Sigmoid colon (tissue), 7 donors: ENCODE results near the gene ANKH. TPM values are rescaled to one million over a fixed set of nuclear protein-coding genes. Genes with fewer than 3 reads are reported as not detected.

Experiments used
- DNase-seq: peaks from one replicate; pipeline ENCODE4 v3.0.0-alpha.2; 2019
- H3K27ac ChIP-seq, 4 donors: fragments of 200-600 bp; sonication (generic); one replicate each; pipeline ENCODE4 v1.5.1; 2016 to 2019; ENCODE audit warnings: mild to moderate bottlenecking in 1 of 4
- H3K27me3 ChIP-seq, 3 donors: fragments of 200-600 bp; sonication (generic); one replicate each; pipeline ENCODE4 v1.5.1; 2019; ENCODE audit warnings: mild to moderate bottlenecking in 1 of 3
- H3K36me3 ChIP-seq, 4 donors: fragments of 200-600 bp; sonication (generic); one replicate each; pipeline ENCODE4 v1.5.1; 2016 to 2019
- H3K4me1 ChIP-seq, 4 donors: fragments of 200-600 bp; sonication (generic); one replicate each; pipeline ENCODE4 v1.5.1; 2017 to 2019
- H3K4me3 ChIP-seq, 4 donors: fragments of 200-600 bp; sonication (generic); one replicate each; pipeline ENCODE4 v1.5.1; 2017 to 2019; ENCODE audit warnings: mild to moderate bottlenecking in 2 of 4, moderate library complexity in 1 of 4
- H3K9me3 ChIP-seq, 4 donors: fragments of 200-600 bp in 3 of 4; sonication (generic) in 3 of 4; one replicate each; pipeline versions ENCODE4 v1.5.1 to v1.6.1; 2013 to 2019
- CTCF ChIP-seq, 4 experiments: fragments of 450-650 bp in 3 of 4; fragments of 200-600 bp in 1 of 4; IDR thresholded peaks; one replicate each; pipeline ENCODE4 v1.5.1; 2016 to 2019; ENCODE audit warnings: antibody characterized with exemption in 4 of 4, mild to moderate bottlenecking in 3 of 4, moderate library complexity in 2 of 4
- EP300 ChIP-seq, 4 donors: sonication (generic); formaldehyde crosslinking; IDR thresholded peaks; one replicate each; pipeline ENCODE4 v1.6.1; 2017; ENCODE audit warnings: antibody characterized with exemption in 4 of 4
- POLR2A ChIP-seq, 2 donors: fragments of 450-650 bp; IDR thresholded peaks; one replicate each; pipeline ENCODE4 v1.6.1; 2016; ENCODE audit warnings: antibody characterized with exemption in 2 of 2, mild to moderate bottlenecking in 2 of 2, moderate library complexity in 2 of 2
- POLR2AphosphoS5 ChIP-seq, 4 donors: sonication (generic); formaldehyde crosslinking; IDR thresholded peaks; one replicate each; pipeline ENCODE4 v1.6.1; 2017; ENCODE audit warnings: antibody characterized with exemption in 4 of 4
- WGBS, 2 donors: extraction: QIAGEN DNeasy Blood & Tissue Kit; methylation state at CpG; one replicate each; pipeline ENCODE4 v1.1.7; 2013; 5-methylcytosine and 5-hydroxymethylcytosine counted together
- intact Hi-C: fragments of 100-400 bp; cut with DNase I; formaldehyde crosslinking; loops from one replicate; pipeline ENCODE4 v1.15.1; 2023
- polyA plus RNA-seq, 3 donors: library from polyadenylated mRNA; stranded (reverse); fragments of 200-250 nt; gene quantifications; one replicate each; pipeline ENCODE4 v1.2.3, GENCODE V29; 2013
- total RNA-seq, 4 donors: library from RNA; depleted of rRNA; stranded (reverse); fragments of >200 nt; gene quantifications; one replicate each; pipeline ENCODE4 v1.1.0, GENCODE V29; 2016
- donor health status: healthy with polysubstance abuse.
- donor health status: Bipolar disorder and iron deficiency.
- donor health status: healthy.

Gene ANKH
- total and polyA plus RNA-seq, 7 donors = 16.4 to 49.9 (median 24.7) TPM

- no peak overlapping the region for H3K27ac ChIP-seq
- H3K4me1 ChIP-seq = no peaks in the 10 kb centered on the region
- no peaks in the 10 kb centered on the region for H3K9me3 ChIP-seq
- no peak for DNase-seq
- H3K4me3 ChIP-seq = no peak overlapping the region
- WGBS, 2 donors = 56 to 72% methylated on average over 4 of the region's 4 CpGs
- H3K27me3 ChIP-seq = no peaks in the 10 kb centered on the region
- peaks cover 0 to 17% (median 0%) of the 10 kb centered on the region in 4 donors for H3K36me3 ChIP-seq
- TF ChIP-seq EP300 (IDR thresholded peaks at IDR 0.05) (no peak), CTCF (IDR thresholded peaks at IDR 0.05) (no peak), POLR2AphosphoS5 (IDR thresholded peaks at IDR 0.05) (no peak), POLR2A (IDR thresholded peaks at IDR 0.05) (no peak)
- intact Hi-C loops = no loop called here
Measured at GRCh38 chr5:14735944-14736343, 135.6 kb downstream of the ANKH start.

GRCh38 chr5:14734396-14734795 is 137.2 kb downstream of the ANKH start:
- TF ChIP-seq POLR2A (IDR thresholded peaks at IDR 0.05) (no peak), CTCF (IDR thresholded peaks at IDR 0.05) (no peak), POLR2AphosphoS5 (IDR thresholded peaks at IDR 0.05) (no peak), EP300 (IDR thresholded peaks at IDR 0.05) (no peak)
- intact Hi-C loops = no loop called here
- WGBS, 2 donors = 77 to 78% methylated on average over 13 of the region's 13 CpGs
- H3K36me3 ChIP-seq = peaks cover 0 to 13% (median 2%) of the 10 kb centered on the region in 4 donors
- H3K27me3 ChIP-seq = no peaks in the 10 kb centered on the region
- H3K9me3 ChIP-seq = no peaks in the 10 kb centered on the region
- H3K4me1 ChIP-seq = no peaks in the 10 kb centered on the region
- no peak overlapping the region for H3K4me3 ChIP-seq
- H3K27ac ChIP-seq = no peak overlapping the region
- no peak for DNase-seq

- intact Hi-C loops = no loop called here
- Histone ChIP-seq H3K9me3 (no peaks in the 10 kb centered on the region), H3K36me3 (peaks cover 0 to 13% (median 2%) of the 10 kb centered on the region in 4 donors), H3K27ac (no peak overlapping the region), H3K4me3 (no peak overlapping the region), H3K4me1 (no peaks in the 10 kb centered on the region), H3K27me3 (no peaks in the 10 kb centered on the region)
- WGBS, 2 donors = 97% methylated on average over 16 of the region's 16 CpGs
- TF ChIP-seq POLR2A (IDR thresholded peaks at IDR 0.05) (no peak), POLR2AphosphoS5 (IDR thresholded peaks at IDR 0.05) (no peak), CTCF (IDR thresholded peaks at IDR 0.05) (no peak), EP300 (IDR thresholded peaks at IDR 0.05) (no peak)
- DNase-seq = no peak
Measured at GRCh38 chr5:14733661-14734060, 137.9 kb downstream of the ANKH start.

GRCh38 chr5:14732991-14733390 is 138.6 kb downstream of the ANKH start:
- no peaks in the 10 kb centered on the region for H3K9me3 ChIP-seq
- H3K27ac ChIP-seq = no peak overlapping the region
- 94 to 95% methylated on average over 6 of the region's 6 CpGs for WGBS, 2 donors
- no peak for TF ChIP-seq CTCF (IDR thresholded peaks at IDR 0.05)
- no peak for TF ChIP-seq POLR2A (IDR thresholded peaks at IDR 0.05)
- TF ChIP-seq POLR2AphosphoS5 (IDR thresholded peaks at IDR 0.05) = no peak
- no peak for TF ChIP-seq EP300 (IDR thresholded peaks at IDR 0.05)
- peaks cover 0 to 13% (median 2%) of the 10 kb centered on the region in 4 donors for H3K36me3 ChIP-seq
- DNase-seq = no peak
- H3K4me1 ChIP-seq = no peaks in the 10 kb centered on the region
- H3K4me3 ChIP-seq = no peak overlapping the region
- intact Hi-C loops = no loop called here
- no peaks in the 10 kb centered on the region for H3K27me3 ChIP-seq

GRCh38 chr5:14730881-14731280 is 140.7 kb downstream of the ANKH start:
- Histone ChIP-seq H3K36me3 (peaks cover 0 to 13% (median 2%) of the 10 kb centered on the region in 4 donors), H3K4me1 (peaks cover 0 to 18% (median 7%) of the 10 kb centered on the region in 4 donors), H3K9me3 (no peaks in the 10 kb centered on the region), H3K27me3 (no peaks in the 10 kb centered on the region), H3K4me3 (no peak overlapping the region), H3K27ac (no peak overlapping the region)
- 72 to 79% methylated on average over 15 of the region's 15 CpGs for WGBS, 2 donors
- DNase-seq = no peak
- intact Hi-C loops = loop anchor here (2.0 kb wide), 1 partner anchor 140 kb away; the partner anchor contains the start of gene ANKH
- TF ChIP-seq POLR2AphosphoS5 (IDR thresholded peaks at IDR 0.05) (no peak), CTCF (IDR thresholded peaks at IDR 0.05) (no peak)
